Lung (tissue), 12 donors: Measurements from ENCODE around the gene EPHB6. TPM values are rescaled to one million over a fixed set of nuclear protein-coding genes. Genes with fewer than 3 reads are reported as not detected.
A peak's percentile ranks its signal among the peaks of the same experiment; 100 is the strongest.

ENCODE experiments used
- ATAC-seq: fragments of 200-7000 bp; cut with Tn5 transposase; one replicate; pipeline ENCODE4 v1.9.1; 2020; ENCODE audit warnings: moderate number of reproducible peaks; ENCODE audit not compliant: insufficient read depth, low FRiP score
- DNase-seq, 3 donors: peaks; one replicate each; pipeline ENCODE4 v3.0.0-alpha.2; 2013 to 2017
- H3K27ac ChIP-seq, 2 donors: one replicate each; pipeline ENCODE4 v1.5.1; 2013; ENCODE audit warnings: mild to moderate bottlenecking in 2 of 2, moderate library complexity in 2 of 2, control low read depth in 1 of 2, inconsistent platforms in 1 of 2, low read depth in 1 of 2, low read length in 1 of 2
- H3K27me3 ChIP-seq, 3 donors: one replicate each; pipeline ENCODE4 v1.5.1; 2013; ENCODE audit warnings: low read length in 2 of 3; ENCODE audit not compliant: control insufficient read depth in 3 of 3, insufficient read depth in 3 of 3
- H3K36me3 ChIP-seq, 4 donors: one replicate each; pipeline ENCODE4 v1.5.1; 2013; ENCODE audit warnings: low read length in 4 of 4, mild to moderate bottlenecking in 1 of 4, moderate library complexity in 1 of 4; ENCODE audit not compliant: control insufficient read depth in 4 of 4, insufficient read depth in 4 of 4
- H3K4me1 ChIP-seq, 5 donors: one replicate each; pipeline ENCODE4 v1.5.1; 2013; ENCODE audit warnings: low read length in 5 of 5, mild to moderate bottlenecking in 2 of 5, moderate library complexity in 1 of 5; ENCODE audit not compliant: control insufficient read depth in 5 of 5, insufficient read depth in 5 of 5
- H3K4me3 ChIP-seq: one replicate; pipeline ENCODE4 v1.5.1; 2013; ENCODE audit warnings: mild to moderate bottlenecking, control low read depth, moderate library complexity
- H3K9ac ChIP-seq, 2 donors: one replicate each; pipeline ENCODE4 v1.5.1; 2013; ENCODE audit warnings: low read length in 2 of 2, control low read depth in 1 of 2; ENCODE audit not compliant: insufficient read depth in 1 of 2
- H3K9me3 ChIP-seq, 4 donors: one replicate each; pipeline ENCODE4 v1.5.1; 2013; ENCODE audit warnings: low read length in 3 of 4, mild to moderate bottlenecking in 1 of 4, moderate library complexity in 1 of 4; ENCODE audit not compliant: control insufficient read depth in 4 of 4, insufficient read depth in 3 of 4
- CTCF ChIP-seq: IDR thresholded peaks from 2 replicates; pipeline ENCODE4 v1.5.1; 2012; ENCODE audit warnings: mild to moderate bottlenecking; ENCODE audit errors: control extremely low read depth, extremely low read depth
- whole genome bisulfite sequencing, 2 donors: extraction: QIAGEN DNeasy Blood & Tissue Kit; methylation state at CpG; one replicate each; pipeline ENCODE4 v1.1.7; 2013; 5-methylcytosine and 5-hydroxymethylcytosine counted together
- polyA plus RNA-seq, 2 donors: library from polyadenylated mRNA; stranded (reverse); fragments of 200-250 nt; gene quantifications; one replicate each; pipeline ENCODE4 v1.2.1, GENCODE V29; 2013
- total RNA-seq, 2 donors: library from RNA; depleted of rRNA in 1 of 2; stranded (reverse); fragments of >200 nt in 1 of 2; gene quantifications; one replicate each; pipeline ENCODE4 v1.2.1, GENCODE V29; 2014 to 2021
- donor health status: control.
- donor health status: control.
- donor health status: Bipolar disorder and iron deficiency.
- donor health status: healthy.
- donor health status: DM: yes; HTN: yes; CAD: no.

EPHB6 gene
- total and polyA plus RNA-seq, 4 donors = 3.2 to 18.8 (median 13.5) TPM

GRCh38 chr7:142822714-142823113 is 32.2 kb upstream of the EPHB6 start:
- Histone ChIP-seq H3K9me3 (no peaks in the 10 kb centered on the region), H3K27me3 (peaks cover 0 to 3% (median 0%) of the 10 kb centered on the region in 3 donors), H3K4me1 (no peaks in the 10 kb centered on the region), H3K9ac (no peak overlapping the region), H3K27ac (no peak overlapping the region), H3K4me3 (no peak overlapping the region), H3K36me3 (no peaks in the 10 kb centered on the region)
- no peak for TF ChIP-seq CTCF
- whole genome bisulfite sequencing, 2 donors = 0 to 48% methylated on average over 1 of the region's 1 CpG
- DNase-seq = no peak
- no peak for ATAC-seq

DNA sequence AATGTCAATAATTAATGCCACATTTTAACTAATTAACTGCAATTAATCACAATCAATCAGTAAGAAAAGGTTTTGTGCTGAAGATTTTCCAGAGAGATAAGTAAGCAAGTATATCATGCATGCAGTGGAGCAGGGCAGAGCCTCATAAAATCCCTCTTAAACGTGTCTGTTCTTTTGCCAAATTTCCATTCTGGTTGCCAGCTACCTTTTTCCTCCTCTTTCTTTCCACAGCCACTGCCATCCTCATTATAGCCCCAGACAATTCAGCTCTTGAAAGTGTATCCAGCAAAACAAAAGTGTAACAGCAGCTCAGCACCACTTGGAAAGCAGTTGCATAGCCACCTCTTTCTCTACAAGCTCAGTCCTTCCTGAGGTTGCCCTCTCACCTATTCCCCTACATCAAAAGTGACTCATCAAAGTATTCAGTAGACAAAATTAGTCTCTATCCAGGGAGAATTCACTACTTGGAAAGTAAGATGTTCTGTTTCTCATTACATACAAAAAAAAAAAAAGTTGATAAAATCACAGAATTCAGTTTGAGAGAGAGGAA is 26.9 kb upstream of the EPHB6 start:
- H3K9me3 ChIP-seq = no peaks in the 10 kb centered on the region
- ATAC-seq = no peak
- WGBS, 2 donors = 50 to 54% methylated on average over 1 of the region's 1 CpG
- H3K27ac ChIP-seq = no peak overlapping the region
- H3K4me3 ChIP-seq = no peak overlapping the region
- H3K27me3 ChIP-seq = peaks cover 0 to 3% (median 0%) of the 10 kb centered on the region in 3 donors
- DNase-seq = no peak
- no peaks in the 10 kb centered on the region for H3K36me3 ChIP-seq
- no peak for TF ChIP-seq CTCF
- no peak overlapping the region for H3K9ac ChIP-seq
- H3K4me1 ChIP-seq = no peaks in the 10 kb centered on the region

DNA sequence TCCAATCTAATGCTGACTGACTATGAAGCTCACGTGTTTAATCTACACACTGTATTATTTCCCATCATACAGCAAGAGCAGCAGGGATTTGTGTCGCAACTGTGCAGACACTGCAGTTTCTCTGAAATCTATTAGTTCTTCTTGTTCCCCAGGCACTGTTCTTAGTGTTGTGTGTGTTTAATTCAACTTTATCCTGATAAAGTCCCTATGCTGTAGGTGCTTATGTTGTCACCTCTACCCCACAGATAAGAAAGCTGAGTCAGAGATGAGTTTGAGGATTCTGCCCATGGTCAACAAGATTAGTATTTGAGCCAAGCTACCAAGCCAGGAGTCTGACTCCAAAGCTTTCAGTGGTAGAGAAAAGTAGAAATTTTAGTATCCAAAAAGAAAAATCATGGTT is 22.5 kb upstream of the EPHB6 start:
- H3K27me3 ChIP-seq = peaks cover 0 to 3% (median 0%) of the 10 kb centered on the region in 3 donors
- no peak overlapping the region for H3K9ac ChIP-seq
- no peaks in the 10 kb centered on the region for H3K9me3 ChIP-seq
- DNase-seq (peak in 2 of 3 donors; percentile 16 to 24), ATAC-seq (no peak)
- no peaks in the 10 kb centered on the region for H3K36me3 ChIP-seq
- H3K27ac ChIP-seq = no peak overlapping the region
- TF ChIP-seq CTCF = no peak
- WGBS, 2 donors = 79 to 81% methylated on average over 2 of the region's 2 CpGs
- no peak overlapping the region for H3K4me3 ChIP-seq
- no peaks in the 10 kb centered on the region for H3K4me1 ChIP-seq
